ENCODE results near the gene KRT86.
"Not testable (repeated sequence)": the region's sequence is repeated elsewhere in the genome, so short reads cannot be mapped to it uniquely, and the experiment has no call there.

KRT86 gene

GRCh38 chr12:52341066-52341580, 66.7 kb downstream of the KRT86 start:
- Mint-ChIP-seq H3K36me3 (no peaks in the 10 kb centered on the region), H3K27me3 (peaks cover 18% of the 10 kb centered on the region), H3K9me3 (peaks cover 5% of the 10 kb centered on the region), H3K4me1 (no peaks in the 10 kb centered on the region), H3K4me3 (no peak overlapping the region), H3K27ac (no peak overlapping the region)
- DNase-seq (ENCODE audit: low spot score in 2 of 2) (no peak), ATAC-seq (ENCODE audit: low read depth) (no peak)

GRCh38 chr12:52342781-52343490, 68.5 kb downstream of the KRT86 start:
- Mint-ChIP-seq H3K27me3 (peaks cover 16% of the 10 kb centered on the region), H3K4me3 (no peak overlapping the region), H3K4me1 (no peaks in the 10 kb centered on the region), H3K27ac (no peak overlapping the region), H3K36me3 (no peaks in the 10 kb centered on the region), H3K9me3 (peaks cover 2% of the 10 kb centered on the region)
- DNase-seq (ENCODE audit: low spot score in 2 of 2) (no peak), ATAC-seq (ENCODE audit: low read depth) (no peak)

- no peaks in the 10 kb centered on the region for H3K36me3 Mint-ChIP-seq
- DNase-seq (ENCODE audit: low spot score in 2 of 2) (no peak), ATAC-seq (ENCODE audit: low read depth) (no peak)
- H3K27ac Mint-ChIP-seq = no peak overlapping the region
- no peaks in the 10 kb centered on the region for H3K4me1 Mint-ChIP-seq
- peaks cover 13% of the 10 kb centered on the region for H3K27me3 Mint-ChIP-seq
- no peak overlapping the region for H3K4me3 Mint-ChIP-seq
- H3K9me3 Mint-ChIP-seq = peaks cover 2% of the 10 kb centered on the region
Observed at GRCh38 chr12:52343550-52343949, 69.1 kb downstream of the KRT86 start.

- Mint-ChIP-seq H3K4me1 (no peaks in the 10 kb centered on the region), H3K4me3 (no peak overlapping the region), H3K27me3 (peaks cover 8% of the 10 kb centered on the region), H3K27ac (no peak overlapping the region), H3K36me3 (no peaks in the 10 kb centered on the region), H3K9me3 (peaks cover 2% of the 10 kb centered on the region)
- DNase-seq (ENCODE audit: low spot score in 2 of 2) = no peak
- no peak for ATAC-seq (ENCODE audit: low read depth)
Observed at GRCh38 chr12:52344111-52344510, 69.7 kb downstream of the KRT86 start.

GRCh38 chr12:52345041-52345440, 70.6 kb downstream of the KRT86 start:
- H3K9me3 Mint-ChIP-seq; ATAC-seq (ENCODE audit: low read depth); H3K4me1 Mint-ChIP-seq; H3K27ac Mint-ChIP-seq; H3K36me3 Mint-ChIP-seq; H3K27me3 Mint-ChIP-seq; H3K4me3 Mint-ChIP-seq; DNase-seq (ENCODE audit: low spot score in 2 of 2): not testable (repeated sequence)

- Mint-ChIP-seq H3K36me3 (no peaks in the 10 kb centered on the region), H3K4me3 (no peak overlapping the region), H3K9me3 (peaks cover 2% of the 10 kb centered on the region), H3K27ac (no peak overlapping the region), H3K4me1 (no peaks in the 10 kb centered on the region), H3K27me3 (peaks cover 6% of the 10 kb centered on the region)
- DNase-seq (ENCODE audit: low spot score in 2 of 2) (no peak), ATAC-seq (ENCODE audit: low read depth) (no peak)
Observed at GRCh38 chr12:52346593-52346992, 72.1 kb downstream of the KRT86 start.

- Mint-ChIP-seq H3K4me3 (no peak overlapping the region), H3K4me1 (peaks cover 2% of the 10 kb centered on the region), H3K27me3 (peaks cover 5% of the 10 kb centered on the region), H3K9me3 (peaks cover 2% of the 10 kb centered on the region), H3K36me3 (no peaks in the 10 kb centered on the region), H3K27ac (no peak overlapping the region)
- DNase-seq (ENCODE audit: low spot score in 2 of 2) (no peak), ATAC-seq (ENCODE audit: low read depth) (no peak)
Observed at GRCh38 chr12:52347016-52347415, 72.6 kb downstream of the KRT86 start.

- Mint-ChIP-seq H3K9me3 (peaks cover 2% of the 10 kb centered on the region), H3K27me3 (peaks cover 7% of the 10 kb centered on the region), H3K27ac (no peak overlapping the region), H3K36me3 (no peaks in the 10 kb centered on the region), H3K4me1 (peaks cover 2% of the 10 kb centered on the region), H3K4me3 (no peak overlapping the region)
- ATAC-seq (ENCODE audit: low read depth) (no peak), DNase-seq (ENCODE audit: low spot score in 2 of 2) (no peak)
Observed at GRCh38 chr12:52347551-52348510, 73.4 kb downstream of the KRT86 start.

GRCh38 chr12:52349196-52349595, 74.8 kb downstream of the KRT86 start:
- no peak for ATAC-seq (ENCODE audit: low read depth)
- Mint-ChIP-seq H3K9me3 (no peaks in the 10 kb centered on the region), H3K27me3 (peaks cover 9% of the 10 kb centered on the region), H3K4me1 (peaks cover 2% of the 10 kb centered on the region), H3K27ac (no peak overlapping the region), H3K36me3 (no peaks in the 10 kb centered on the region), H3K4me3 (no peak overlapping the region)
- DNase-seq (ENCODE audit: low spot score in 2 of 2) = no peak

- H3K9me3 Mint-ChIP-seq = no peaks in the 10 kb centered on the region
- no peak overlapping the region for H3K27ac Mint-ChIP-seq
- peaks cover 7% of the 10 kb centered on the region for H3K27me3 Mint-ChIP-seq
- H3K4me1 Mint-ChIP-seq = peaks cover 2% of the 10 kb centered on the region
- no peak for ATAC-seq (ENCODE audit: low read depth)
- H3K4me3 Mint-ChIP-seq = no peak overlapping the region
- H3K36me3 Mint-ChIP-seq = no peaks in the 10 kb centered on the region
- DNase-seq (ENCODE audit: low spot score in 2 of 2) = no peak
Observed at GRCh38 chr12:52350021-52350620, 75.7 kb downstream of the KRT86 start.

- no peak overlapping the region for H3K27ac Mint-ChIP-seq
- DNase-seq (ENCODE audit: low spot score in 2 of 2) (no peak), ATAC-seq (ENCODE audit: low read depth) (no peak)
- peaks cover 2% of the 10 kb centered on the region for H3K4me1 Mint-ChIP-seq
- peaks cover 7% of the 10 kb centered on the region for H3K27me3 Mint-ChIP-seq
- H3K9me3 Mint-ChIP-seq = no peaks in the 10 kb centered on the region
- H3K36me3 Mint-ChIP-seq = no peaks in the 10 kb centered on the region
- no peak overlapping the region for H3K4me3 Mint-ChIP-seq
Observed at GRCh38 chr12:52350786-52351185, 76.3 kb downstream of the KRT86 start.

- no peak for DNase-seq (ENCODE audit: low spot score in 2 of 2)
- no peaks in the 10 kb centered on the region for H3K36me3 Mint-ChIP-seq
- no peak overlapping the region for H3K4me3 Mint-ChIP-seq
- no peak for ATAC-seq (ENCODE audit: low read depth)
- peaks cover 7% of the 10 kb centered on the region for H3K27me3 Mint-ChIP-seq
- H3K27ac Mint-ChIP-seq = no peak overlapping the region
- H3K4me1 Mint-ChIP-seq = peaks cover 2% of the 10 kb centered on the region
- H3K9me3 Mint-ChIP-seq = no peaks in the 10 kb centered on the region
Observed at GRCh38 chr12:52351196-52352059, 77.0 kb downstream of the KRT86 start.

- H3K9me3 Mint-ChIP-seq = no peaks in the 10 kb centered on the region
- peaks cover 6% of the 10 kb centered on the region for H3K4me1 Mint-ChIP-seq
- no peak overlapping the region for H3K27ac Mint-ChIP-seq
- peaks cover 7% of the 10 kb centered on the region for H3K27me3 Mint-ChIP-seq
- no peaks in the 10 kb centered on the region for H3K36me3 Mint-ChIP-seq
- DNase-seq (ENCODE audit: low spot score in 2 of 2) = no peak
- no peak for ATAC-seq (ENCODE audit: low read depth)
- no peak overlapping the region for H3K4me3 Mint-ChIP-seq
Observed at GRCh38 chr12:52352951-52353350, 78.5 kb downstream of the KRT86 start.
